SHP77 treated with DMSO at 0.1 percent for 48 hours (cell line): Measurements from ENCODE around the gene YPEL2.
A peak's percentile ranks its signal among the peaks of the same experiment; 100 is the strongest.
"Not testable (repeated sequence)": the region's sequence is repeated elsewhere in the genome, so short reads cannot be mapped to it uniquely, and the experiment has no call there.

Experiments used
- DNase-seq: peaks from one replicate; lab custom pipeline; 2025; lab: John Stamatoyannopoulos, UW

YPEL2 gene

GRCh38 chr17:59377410-59377809, 46.0 kb downstream of the YPEL2 start:
- peak; percentile 34 for DNase-seq

GRCh38 chr17:59378675-59379074, 47.2 kb downstream of the YPEL2 start:
- DNase-seq, result no peak

GRCh38 chr17:59380474-59380873, 49.0 kb downstream of the YPEL2 start:
- no peak for DNase-seq

- no peak for DNase-seq
Measured at GRCh38 chr17:59381716-59382570, 50.5 kb downstream of the YPEL2 start.

GRCh38 chr17:59383893-59384292, 52.4 kb downstream of the YPEL2 start:
- DNase-seq, result no peak

- no peak for DNase-seq
Measured at GRCh38 chr17:59387351-59388068, 56.1 kb downstream of the YPEL2 start.

- no peak for DNase-seq
Measured at GRCh38 chr17:59388069-59388556, 56.7 kb downstream of the YPEL2 start.

GRCh38 chr17:59389066-59389465, 57.6 kb downstream of the YPEL2 start:
- no peak for DNase-seq

- no peak for DNase-seq
Measured at GRCh38 chr17:59391021-59391420, 59.6 kb downstream of the YPEL2 start.

GRCh38 chr17:59392973-59393679, 61.7 kb downstream of the YPEL2 start:
- DNase-seq, result no peak

GRCh38 chr17:59393742-59394410, 62.4 kb downstream of the YPEL2 start:
- not testable (repeated sequence) for DNase-seq

GRCh38 chr17:59396134-59396826, 64.8 kb downstream of the YPEL2 start:
- no peak for DNase-seq

- no peak for DNase-seq
Measured at GRCh38 chr17:59397316-59398073, 66.0 kb downstream of the YPEL2 start.

GRCh38 chr17:59399914-59400313, 68.5 kb downstream of the YPEL2 start:
- no peak for DNase-seq

- no peak for DNase-seq
Measured at GRCh38 chr17:59400858-59401257, 69.4 kb downstream of the YPEL2 start.

- no peak for DNase-seq
Measured at GRCh38 chr17:59401274-59401673, 69.8 kb downstream of the YPEL2 start.

- no peak for DNase-seq
Measured at GRCh38 chr17:59401725-59402124, 70.3 kb downstream of the YPEL2 start.

- DNase-seq, result no peak
Measured at GRCh38 chr17:59402760-59403159, 71.3 kb downstream of the YPEL2 start.

GRCh38 chr17:59404471-59404870, 73.0 kb downstream of the YPEL2 start:
- DNase-seq, result no peak

- no peak for DNase-seq
Measured at GRCh38 chr17:59405944-59406705, 74.7 kb downstream of the YPEL2 start.
